ENCODE data around the gene KAZN.

DNA sequence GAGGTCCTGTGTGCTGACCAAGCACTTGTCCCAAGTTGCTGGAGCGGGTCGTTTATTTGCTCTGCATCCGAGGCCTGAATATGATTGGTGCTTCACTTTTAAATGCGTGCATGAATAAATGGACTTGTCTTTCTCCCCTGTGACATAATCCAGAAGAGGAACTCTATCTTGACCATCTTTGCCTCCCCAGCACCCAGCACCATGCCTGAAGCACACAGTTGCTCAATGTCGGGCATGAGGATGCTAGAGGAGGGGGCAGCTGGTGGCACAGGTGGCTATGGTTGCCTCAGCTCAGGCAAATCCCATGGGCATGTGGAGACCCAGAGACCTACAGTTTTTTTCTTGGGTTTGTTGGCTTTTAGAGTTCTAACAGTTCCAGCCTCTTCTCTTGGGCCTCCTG lies 142.6 kb downstream of the KAZN start:
- TF ChIP-seq POLR2A (IDR thresholded peaks at IDR 0.05) (no peak), CTCF (IDR thresholded peaks at IDR 0.05) (no peak)
